ENCODE results near the gene ETV7.
"Not testable (repeated sequence)": the region's sequence is repeated elsewhere in the genome, so short reads cannot be mapped to it uniquely, and the experiment has no call there.

Gene ETV7

GRCh38 chr6:36383606-36384005 is 3.9 kb downstream of the ETV7 start:
- no peak for DNase-seq

- DNase-seq: no peak
These were observed 4.5 kb downstream of the ETV7 start for GRCh38 chr6:36382976-36383375.

GRCh38 chr6:36381502-36382389 is 5.7 kb downstream of the ETV7 start:
- no peak for DNase-seq

- no peak for DNase-seq
These were observed 7.3 kb downstream of the ETV7 start for GRCh38 chr6:36380166-36380565.

- DNase-seq: no peak
These were observed 8.5 kb downstream of the ETV7 start for GRCh38 chr6:36378936-36379335.

DNA sequence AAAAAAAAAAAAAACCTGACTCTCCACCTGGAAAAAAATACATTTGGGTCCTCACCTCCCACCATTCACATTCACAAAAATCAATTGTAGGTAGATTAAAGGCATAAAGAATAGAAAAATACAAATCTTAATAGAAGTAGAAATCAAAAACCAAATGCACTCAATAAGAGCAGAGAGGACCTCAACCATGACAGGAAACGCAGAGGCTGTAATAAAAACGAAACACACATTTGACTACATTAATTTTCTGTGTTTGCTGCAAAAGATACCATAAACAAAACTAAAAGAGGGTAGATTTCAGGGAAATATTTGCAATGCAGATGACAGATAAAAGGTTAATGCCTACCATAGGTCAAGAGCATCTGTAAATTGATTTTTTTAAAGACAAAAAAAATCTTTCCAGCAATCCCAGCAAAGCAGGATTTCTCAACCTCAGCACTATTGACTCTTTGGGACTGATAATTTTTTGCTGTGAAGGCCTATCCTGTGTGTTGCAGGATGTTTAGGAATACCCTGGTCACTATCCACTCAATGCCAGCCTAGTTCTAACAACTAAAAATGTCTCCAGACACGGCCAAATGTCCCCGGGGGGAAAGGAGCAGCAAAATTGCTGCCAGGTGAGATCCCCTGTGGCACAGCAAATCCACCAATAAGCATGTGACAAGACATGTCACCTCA is 9.1 kb downstream of the ETV7 start:
- no peak for DNase-seq

DNA sequence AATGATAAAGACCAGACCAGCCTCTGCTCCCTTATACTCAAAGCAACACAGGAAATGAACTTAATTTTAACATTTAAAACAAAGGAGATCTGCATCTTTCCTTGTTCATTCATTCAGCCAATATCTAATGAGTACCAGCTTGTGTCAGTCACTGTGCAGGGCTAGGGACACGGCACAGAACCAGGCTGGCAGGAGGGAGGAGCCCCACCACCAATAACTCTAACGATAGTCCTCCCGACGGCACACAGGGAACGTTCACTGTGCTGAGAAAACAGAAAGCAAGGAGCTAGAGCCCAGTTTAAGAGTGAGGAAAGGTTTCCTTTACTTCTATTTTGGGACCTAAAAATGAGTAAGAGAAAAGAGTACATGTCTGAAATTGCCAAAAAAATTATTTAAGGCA is 9.9 kb downstream of the ETV7 start:
- no peak for DNase-seq

DNA sequence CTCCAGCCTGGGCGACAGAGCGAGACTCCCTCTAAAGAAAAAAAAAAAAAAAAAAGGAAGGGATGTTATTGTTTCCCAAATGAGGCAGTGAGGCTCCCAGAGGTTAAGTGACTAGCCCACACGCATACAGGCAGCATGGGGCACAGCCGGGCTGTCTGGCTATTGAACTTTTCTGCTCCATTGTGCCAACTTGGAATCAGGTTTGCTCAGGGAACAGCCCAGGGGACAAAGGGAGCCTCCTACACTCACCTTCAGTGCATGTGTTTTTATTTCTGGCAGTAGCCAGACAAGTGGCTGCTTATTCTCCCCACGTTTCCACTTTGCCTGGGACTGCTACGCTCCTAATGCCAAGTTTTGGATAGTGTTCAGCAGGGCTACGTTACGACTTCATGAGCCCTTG is 10.7 kb downstream of the ETV7 start:
- DNase-seq: no peak

- DNase-seq: no peak
These were observed 11.3 kb downstream of the ETV7 start for GRCh38 chr6:36376183-36376582.

DNA sequence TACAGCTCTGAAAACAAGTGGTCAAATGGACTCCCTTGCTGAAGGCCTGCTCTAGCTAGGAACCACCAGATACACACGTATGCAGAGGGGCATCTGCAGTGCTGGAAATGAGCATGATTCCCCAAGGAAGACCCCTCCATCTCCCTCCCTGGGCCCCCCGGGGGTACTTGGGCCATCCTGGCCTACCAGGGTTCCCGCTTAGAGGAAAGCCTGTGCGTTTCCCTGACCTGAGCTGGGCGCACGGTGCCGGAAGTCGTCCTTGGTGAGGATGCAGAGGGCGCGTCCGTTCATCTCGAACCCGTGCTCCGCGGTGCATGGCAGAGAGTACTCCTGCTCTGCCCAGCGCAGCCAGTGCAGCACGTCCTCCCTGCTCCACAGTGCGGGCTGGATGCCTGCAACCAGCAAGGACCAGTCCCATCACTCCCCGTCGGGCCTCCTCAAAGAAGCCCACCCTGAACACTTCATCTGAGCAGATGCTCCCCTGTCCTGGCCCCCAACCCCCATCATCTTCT is 11.8 kb downstream of the ETV7 start:
- no peak for DNase-seq

- DNase-seq: no peak
These were observed 12.5 kb downstream of the ETV7 start for GRCh38 chr6:36374972-36375371.

- DNase-seq: no peak
These were observed 13.3 kb downstream of the ETV7 start for GRCh38 chr6:36374194-36374593.

- DNase-seq: no peak
These were observed 14.0 kb downstream of the ETV7 start for GRCh38 chr6:36373368-36374019.

DNA sequence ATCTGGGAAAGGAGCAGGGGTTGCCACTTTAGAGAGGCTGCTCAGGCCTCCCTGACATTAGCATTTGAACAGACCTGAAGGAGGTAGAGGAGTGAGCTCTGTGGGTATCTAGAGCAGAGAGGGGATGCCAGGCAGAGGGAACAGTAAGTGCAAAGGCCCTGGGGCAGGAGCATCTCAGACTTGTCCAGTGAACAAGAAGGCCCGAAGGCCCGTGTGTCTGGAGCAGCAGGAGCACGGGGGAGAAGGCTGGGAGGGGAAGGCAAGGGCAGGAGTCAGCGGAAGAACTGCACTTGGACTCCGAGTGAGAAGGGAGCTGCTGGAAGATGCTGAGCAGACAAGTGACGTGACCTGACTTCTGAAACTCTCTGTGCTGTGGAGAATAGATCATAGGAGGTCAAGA is 15.4 kb downstream of the ETV7 start:
- no peak for DNase-seq

DNA sequence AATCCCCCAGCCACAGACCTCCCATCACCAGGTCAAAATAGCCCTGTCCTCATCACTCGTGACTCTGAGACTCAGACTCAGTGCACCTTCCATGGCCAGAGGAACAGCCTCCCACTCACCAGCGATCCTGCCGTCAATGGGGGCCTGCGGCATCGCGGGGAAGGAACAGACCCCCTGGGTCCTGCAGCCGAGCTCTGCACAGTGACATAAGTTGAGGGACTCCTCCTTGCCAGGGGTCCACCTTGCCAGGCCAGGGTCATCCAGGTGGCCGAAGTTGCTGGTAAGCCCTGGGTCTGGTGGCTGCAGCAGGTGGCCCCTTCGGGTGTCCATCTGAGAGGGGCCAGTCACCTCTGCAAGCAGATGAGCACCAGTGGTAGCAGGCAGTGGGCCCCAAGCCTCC is 16.3 kb downstream of the ETV7 start:
- no peak for DNase-seq

GRCh38 chr6:36370638-36371037 is 16.8 kb downstream of the ETV7 start:
- DNase-seq: no peak

DNA sequence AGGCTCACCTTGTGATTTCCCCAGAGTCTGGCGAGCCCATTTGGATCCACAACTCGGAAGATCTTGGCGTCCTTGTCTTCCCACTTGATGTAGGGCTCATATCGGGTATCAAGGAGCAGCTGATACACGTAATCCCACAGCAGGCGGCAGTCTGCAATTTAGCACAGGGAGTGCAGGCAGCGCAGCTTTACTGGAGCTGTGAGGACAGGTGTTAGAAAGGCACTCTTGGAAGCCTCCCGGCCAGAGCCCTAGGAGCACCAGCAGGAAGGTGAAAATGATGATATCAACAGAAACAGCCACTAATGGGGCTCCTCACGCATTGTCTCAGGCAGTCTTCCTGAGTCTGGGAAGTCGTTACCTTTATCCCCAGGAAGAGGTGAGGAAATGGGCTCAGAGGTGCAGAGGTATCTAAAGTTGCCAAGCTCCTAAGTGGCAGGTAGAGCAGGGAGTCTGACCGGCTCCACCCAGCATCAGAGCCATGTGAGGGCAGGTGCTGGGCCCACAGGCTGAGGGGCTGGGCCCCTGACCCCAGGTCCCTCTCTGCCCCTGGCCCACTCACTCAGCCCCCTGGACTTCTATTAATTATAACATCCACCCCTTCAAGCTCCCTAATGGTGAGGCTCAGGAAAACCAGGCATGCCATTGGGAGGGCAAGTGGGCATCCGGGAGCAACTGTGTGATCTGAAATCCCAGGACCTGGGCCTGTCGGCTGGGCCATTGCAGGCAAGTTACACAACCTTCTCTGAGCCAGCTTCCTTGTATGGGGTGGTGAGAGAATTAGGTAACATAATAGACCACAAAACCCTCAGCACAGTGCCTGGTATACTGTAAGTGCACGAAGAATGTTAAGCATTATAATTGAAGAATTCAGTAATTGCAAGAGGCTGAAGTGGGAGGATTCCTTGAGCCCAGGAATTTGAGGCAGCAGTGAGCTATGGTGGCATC is 18.3 kb downstream of the ETV7 start:
- no peak for DNase-seq

DNA sequence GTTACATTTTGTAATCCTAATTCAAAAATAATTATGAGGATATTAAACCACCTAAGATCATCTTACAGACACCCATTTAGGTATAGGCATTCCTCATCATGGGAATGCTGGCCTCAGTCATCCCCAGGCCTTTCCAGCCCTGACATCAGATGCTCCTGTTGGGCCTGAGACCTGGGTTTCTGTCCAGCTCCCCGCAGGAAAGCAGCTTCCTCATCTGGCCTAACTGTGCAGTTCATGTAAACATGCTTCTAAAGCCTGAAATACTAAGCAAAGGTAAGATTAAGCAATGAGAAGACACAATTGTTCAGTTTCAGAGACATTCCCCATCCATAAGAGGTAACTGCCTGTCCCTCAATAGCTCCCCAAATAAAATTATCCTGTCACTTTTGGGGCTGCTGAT is 19.0 kb downstream of the ETV7 start:
- DNase-seq: no peak

DNA sequence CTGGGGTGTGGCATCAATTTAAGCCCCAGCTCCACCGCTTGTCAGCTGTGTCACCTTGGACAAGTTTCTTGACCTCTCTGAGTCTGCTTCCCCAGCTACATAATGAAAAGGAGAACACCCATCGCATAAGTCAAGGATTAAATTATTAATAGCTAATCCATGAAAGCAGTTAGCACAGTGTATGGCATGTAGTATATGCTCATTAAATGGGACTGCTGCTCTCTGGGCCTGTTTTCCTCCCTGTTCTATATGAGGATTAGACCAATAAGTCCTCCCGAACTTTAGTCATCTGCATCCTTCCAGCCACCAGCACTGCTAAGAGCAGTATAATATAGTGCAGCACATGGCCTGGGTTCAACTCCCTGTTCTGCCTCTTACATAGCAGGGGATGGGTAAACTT is 19.7 kb downstream of the ETV7 start:
- DNase-seq: no peak

DNA sequence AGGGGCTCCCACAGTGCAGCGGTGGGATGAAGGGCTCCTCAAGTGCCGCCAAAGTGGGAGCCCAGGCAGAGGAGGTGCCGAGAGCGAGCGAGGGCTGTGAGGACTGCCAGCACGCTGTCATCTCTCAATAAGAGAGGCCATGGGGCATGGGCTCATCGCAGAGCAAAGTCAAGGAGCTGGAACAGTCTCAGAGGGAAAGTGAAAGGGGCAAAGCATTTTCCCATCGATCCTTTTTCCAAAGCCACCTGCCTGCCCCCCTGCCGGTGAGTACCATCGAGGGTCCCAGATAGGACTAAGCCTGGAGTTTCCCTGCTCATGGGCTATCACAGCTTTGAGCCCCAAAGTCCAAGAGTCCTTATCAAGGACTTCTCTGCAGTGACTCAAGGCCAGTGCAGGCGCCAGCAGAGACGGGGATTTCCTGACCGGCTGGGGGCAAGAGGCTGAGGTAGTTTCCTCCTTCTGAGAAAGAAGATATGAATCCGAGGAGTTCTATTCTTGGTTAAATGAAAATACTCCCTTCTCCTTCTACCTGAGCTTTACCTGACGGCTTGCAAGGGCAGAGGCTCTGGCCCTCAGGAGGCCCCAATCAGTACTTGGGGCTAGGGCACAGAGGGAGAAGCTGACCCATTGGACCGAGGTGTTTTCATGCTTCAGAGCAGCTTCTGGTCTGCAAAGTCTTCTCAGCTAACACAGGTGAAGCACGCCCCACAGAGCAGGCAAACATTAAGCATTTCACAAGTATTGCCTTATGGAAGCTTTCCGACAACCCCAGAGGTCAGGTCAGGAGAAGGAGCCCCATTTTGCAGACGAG is 22.6 kb downstream of the ETV7 start:
- no peak for DNase-seq

DNA sequence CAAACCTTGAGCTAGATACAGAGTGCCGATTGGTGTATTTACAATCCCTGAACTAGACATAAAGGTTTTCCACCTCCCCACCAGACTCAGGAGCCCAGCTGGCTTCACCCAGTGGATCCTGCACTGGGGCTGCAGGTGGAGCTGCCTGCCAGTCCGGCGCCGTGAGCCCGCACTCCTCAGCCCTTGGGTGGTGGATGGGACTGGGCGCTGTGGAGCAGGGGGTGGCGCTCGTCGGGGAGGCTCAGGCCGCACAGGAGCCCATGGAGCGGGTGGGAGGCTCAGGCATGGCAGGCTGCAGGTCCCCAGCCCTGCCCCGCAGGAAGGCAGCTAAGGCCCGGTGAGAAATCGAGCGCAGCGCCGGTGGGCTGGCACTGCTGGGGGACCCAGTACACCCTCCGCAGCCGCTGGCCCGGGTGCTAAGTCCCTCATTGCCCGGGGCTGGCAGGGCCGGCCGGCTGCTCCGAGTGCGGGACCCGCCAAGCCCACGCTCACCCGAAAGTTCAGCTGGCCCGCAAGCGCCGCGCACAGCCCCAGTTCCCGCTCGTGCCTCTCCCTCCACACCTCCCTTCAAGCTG is 23.3 kb downstream of the ETV7 start:
- not testable (repeated sequence) for DNase-seq

Measured in effector CD4-positive, alpha-beta T cell (primary cell).